ENCODE results near the gene GATAD1.
A peak's percentile ranks its signal among the peaks of the same experiment; 100 is the strongest.
"Not testable (repeated sequence)": the region's sequence is repeated elsewhere in the genome, so short reads cannot be mapped to it uniquely, and the experiment has no call there.

The GATAD1 gene, protein sequence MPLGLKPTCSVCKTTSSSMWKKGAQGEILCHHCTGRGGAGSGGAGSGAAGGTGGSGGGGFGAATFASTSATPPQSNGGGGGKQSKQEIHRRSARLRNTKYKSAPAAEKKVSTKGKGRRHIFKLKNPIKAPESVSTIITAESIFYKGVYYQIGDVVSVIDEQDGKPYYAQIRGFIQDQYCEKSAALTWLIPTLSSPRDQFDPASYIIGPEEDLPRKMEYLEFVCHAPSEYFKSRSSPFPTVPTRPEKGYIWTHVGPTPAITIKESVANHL

GRCh38 chr7:92447345-92448204, at the start of gene GATAD1:
Gene GATAD1, plus strand, starts transcription at chr7:92447482. Its CDS starts 248 bp downstream, at chr7:92447730.
- peak; percentile 97 for DNase-seq (ENCODE audit: low spot score)

DNA sequence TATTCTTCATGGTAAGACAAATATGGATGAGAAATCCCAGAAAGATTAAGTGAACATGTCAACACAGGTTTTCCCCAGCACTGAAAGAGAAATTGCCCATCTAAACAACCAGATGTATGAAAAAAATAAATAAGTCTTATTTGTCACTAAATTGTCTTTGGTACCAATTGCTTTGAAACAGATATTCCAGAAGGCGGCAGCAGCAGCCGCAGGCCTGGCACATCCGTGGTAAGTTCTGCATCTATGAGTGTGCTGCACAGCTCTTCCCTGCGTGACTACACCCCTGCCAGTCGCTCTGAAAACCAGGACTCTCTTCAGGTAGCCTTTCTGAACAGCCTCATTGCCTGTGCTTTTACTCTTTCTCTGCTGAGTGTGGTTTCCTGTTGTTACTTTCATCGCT, 49.7 kb upstream of the GATAD1 start:
- DNase-seq (ENCODE audit: low spot score), result no peak

DNA sequence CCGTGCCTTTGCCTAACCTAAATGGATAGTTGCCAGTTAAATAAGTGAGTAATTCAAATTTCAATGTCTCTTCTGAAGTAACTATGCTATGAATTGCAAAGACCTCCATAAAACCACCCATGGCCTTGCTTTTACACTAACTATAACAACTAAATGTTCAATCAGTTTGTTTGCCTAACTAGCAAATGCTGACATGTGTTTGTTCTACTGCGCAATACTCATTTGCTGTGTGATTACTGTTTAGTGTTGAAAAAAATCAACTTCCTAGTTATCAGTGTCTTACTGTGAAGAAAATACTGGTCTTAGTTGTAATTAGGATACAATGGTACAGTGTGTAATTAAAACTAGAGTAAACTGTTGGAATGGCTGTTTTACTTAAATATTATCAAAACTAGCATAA, 47.3 kb upstream of the GATAD1 start:
- DNase-seq (ENCODE audit: low spot score), result no peak

DNA sequence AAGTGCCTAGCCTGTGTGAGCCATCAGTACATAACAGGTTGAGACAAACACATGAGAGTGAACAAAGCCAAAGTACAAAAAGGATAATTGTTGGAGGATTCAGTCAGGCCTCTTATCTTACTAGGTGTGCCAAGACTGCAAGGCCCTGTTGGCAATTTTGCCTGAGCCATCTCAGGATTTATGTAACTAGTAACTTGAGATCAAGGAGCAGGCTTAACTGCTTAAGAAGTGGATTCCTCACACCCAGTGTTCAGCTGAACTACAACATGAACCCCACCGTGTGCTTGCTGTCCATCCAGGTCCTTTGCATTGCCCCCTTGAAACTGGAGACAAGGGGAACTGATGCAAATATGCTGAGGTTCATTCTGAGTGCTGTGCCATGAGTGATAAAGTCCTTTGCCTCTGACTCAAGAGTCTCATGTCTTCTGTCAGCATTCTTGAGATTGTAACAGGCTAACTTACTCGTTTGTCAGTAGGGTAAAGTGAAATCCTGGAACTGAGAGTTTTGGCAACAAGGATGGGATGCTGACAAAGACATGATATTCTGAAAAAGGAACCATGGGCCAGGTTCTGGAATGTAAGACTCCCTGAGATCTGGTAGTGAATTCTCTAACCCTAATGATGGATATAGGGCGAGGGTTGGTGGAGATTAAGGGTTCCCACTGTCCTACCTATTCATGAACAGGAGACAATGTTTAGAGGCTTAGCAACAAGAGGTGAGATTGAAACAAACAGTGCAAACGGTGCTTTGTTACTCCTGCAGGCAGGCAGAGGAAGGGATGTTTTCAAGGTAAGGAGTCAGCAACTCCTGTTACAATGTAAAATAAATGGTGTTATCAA, 44.1 kb upstream of the GATAD1 start:
- peak; percentile 47 for DNase-seq (ENCODE audit: low spot score)

DNA sequence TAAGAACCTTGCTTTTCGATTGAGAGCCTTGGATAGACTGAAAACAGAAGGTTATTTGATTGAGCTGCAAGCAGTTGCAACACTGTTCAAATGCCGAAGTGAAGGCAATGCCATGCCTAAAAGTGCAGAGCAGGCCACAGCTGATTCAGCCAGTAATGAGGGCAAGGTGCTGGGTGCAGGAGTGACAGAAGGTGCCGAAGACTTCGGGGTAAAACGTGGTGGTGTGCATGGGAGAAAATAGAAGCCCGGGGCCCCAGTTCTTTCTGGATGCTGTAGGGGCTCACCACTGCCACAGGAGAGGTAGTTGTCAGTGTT, 43.6 kb upstream of the GATAD1 start:
- no peak for DNase-seq (ENCODE audit: low spot score)

DNA sequence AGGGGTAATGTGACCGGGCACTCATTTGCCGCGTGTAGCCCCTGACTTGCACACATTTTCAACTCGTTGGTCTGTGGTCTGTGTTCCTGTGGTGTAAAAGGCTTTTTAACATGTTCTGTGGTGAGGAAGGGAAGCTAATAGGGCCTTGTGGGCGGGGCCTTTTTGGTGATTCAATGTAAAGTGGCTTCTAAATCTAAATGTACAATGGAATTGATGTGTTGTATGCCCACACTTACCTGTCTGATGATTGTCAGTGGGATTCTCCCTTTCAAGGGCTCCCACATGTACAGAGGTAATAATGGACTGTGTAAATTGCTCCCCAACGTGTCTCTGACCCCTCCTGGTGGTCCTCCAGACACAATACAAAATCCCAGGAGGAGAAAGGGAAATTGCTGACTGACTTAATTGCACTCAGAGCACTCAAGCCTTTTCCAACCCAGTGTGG, 43.1 kb upstream of the GATAD1 start:
- DNase-seq (ENCODE audit: low spot score), result no peak

- no peak for DNase-seq (ENCODE audit: low spot score)
Observed at GRCh38 chr7:92409357-92409756, 37.9 kb upstream of the GATAD1 start.

- DNase-seq (ENCODE audit: low spot score), result not testable (repeated sequence)
Observed at GRCh38 chr7:92410162-92410561, 37.1 kb upstream of the GATAD1 start.

DNA sequence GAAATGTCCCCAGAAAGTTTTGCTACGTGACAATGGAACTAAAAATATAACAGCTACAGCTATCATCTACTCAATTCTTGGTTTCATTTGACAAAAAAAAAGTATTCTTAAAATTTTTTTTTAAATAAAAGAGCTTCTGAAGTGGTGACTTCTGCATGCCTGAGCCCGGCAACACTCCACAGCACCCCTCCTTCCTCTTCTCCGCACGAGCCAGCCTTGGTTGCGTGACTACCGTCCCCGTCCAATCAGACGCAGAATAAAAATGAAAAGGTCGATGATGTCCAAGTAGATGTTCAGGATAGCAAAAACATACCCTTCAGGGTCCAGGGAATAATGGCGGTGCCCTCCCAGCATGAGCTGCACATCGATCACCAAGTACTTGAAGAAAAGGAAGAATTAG, 34.5 kb upstream of the GATAD1 start:
- peak; percentile 34 for DNase-seq (ENCODE audit: low spot score)

DNA sequence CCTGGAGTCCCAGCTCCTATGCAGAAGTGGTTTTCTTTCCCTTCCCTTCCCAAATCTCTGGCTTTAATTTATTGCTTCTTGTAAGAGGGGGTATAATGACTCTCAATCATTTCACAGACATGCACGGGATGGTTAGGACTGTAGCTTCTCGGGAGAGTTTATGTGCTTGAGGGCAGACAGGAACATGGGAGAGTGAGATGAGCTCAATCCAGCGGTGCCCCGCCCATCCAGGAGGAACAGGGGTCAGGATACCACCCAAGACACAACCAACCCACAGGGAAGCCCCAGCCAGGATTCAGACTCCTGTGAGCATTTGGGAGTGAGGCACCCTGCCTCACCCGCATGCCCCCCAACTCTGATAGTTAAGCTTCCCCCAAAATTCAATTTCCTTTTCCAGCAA, 33.7 kb upstream of the GATAD1 start:
- DNase-seq (ENCODE audit: low spot score), result no peak

- DNase-seq (ENCODE audit: low spot score), result no peak
Observed at GRCh38 chr7:92415225-92415624, 32.1 kb upstream of the GATAD1 start.

GRCh38 chr7:92417913-92418312, 29.4 kb upstream of the GATAD1 start:
- DNase-seq (ENCODE audit: low spot score), result no peak

- DNase-seq (ENCODE audit: low spot score), result no peak
Observed at GRCh38 chr7:92421676-92422435, 25.4 kb upstream of the GATAD1 start.

GRCh38 chr7:92422926-92423325, 24.4 kb upstream of the GATAD1 start:
- DNase-seq (ENCODE audit: low spot score), result no peak

- no peak for DNase-seq (ENCODE audit: low spot score)
Observed at GRCh38 chr7:92423710-92424131, 23.6 kb upstream of the GATAD1 start.

DNA sequence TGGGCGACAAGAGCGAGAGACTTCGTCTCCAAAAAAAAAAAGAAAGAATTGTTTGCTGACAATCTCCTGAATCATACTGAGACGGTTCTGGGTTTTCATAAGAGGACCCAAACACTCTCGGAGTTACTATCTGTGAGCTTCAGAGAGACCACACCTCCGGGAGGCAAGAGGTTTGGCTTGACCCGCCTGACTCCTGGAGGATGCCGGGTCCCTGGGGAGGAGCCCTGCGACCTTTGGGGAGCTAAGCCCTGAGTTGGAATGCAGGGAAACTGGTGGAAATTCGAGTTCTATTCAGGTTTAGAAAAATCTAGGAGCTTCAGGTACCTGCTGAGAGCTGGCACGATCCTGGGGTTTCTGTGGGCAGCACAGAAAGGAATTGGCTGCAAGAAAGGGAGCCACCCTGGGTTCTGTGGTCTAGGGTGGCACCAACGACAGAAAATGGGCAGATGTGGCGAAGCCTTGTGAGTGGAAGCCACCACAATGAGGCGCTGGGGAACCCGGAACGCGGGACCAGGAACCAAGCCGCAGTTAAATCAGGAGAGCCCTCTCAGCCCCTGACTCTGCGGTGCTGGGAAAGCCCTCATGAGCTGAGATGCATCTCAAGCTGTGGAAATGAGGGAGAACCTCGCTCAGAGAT, 21.9 kb upstream of the GATAD1 start:
- no peak for DNase-seq (ENCODE audit: low spot score)

GRCh38 chr7:92427193-92427592, 20.1 kb upstream of the GATAD1 start:
- no peak for DNase-seq (ENCODE audit: low spot score)

DNA sequence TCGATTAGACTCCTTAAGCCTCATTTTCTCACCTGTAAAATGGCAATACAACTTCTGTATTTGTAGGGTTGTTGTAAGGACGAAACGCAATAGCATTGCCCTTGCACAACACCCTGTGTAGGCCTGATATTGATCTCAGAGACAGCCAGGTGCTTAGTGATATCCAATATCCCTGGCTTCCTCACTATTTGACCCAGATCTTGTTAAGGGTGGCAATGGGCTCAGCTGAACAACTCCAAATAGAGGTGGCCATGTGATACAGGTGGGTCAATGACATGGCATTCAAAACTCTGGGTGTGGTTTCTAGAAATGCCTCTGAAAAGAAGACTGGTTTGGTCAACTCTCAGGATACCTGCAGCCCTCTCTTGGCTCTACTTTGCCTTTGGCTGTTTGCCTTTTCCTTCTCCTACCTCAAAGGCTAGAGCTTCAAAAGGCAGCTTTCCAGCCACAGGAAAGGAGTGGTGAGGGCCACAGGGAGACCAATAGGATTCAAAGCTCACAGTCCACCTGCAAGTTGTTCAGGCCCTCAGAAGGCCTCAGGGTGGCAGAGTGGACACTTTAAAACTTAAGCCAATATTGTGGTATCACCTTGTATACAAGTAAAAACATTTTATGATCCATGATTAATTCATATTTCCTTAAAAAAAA, 14.9 kb upstream of the GATAD1 start:
- no peak for DNase-seq (ENCODE audit: low spot score)

DNA sequence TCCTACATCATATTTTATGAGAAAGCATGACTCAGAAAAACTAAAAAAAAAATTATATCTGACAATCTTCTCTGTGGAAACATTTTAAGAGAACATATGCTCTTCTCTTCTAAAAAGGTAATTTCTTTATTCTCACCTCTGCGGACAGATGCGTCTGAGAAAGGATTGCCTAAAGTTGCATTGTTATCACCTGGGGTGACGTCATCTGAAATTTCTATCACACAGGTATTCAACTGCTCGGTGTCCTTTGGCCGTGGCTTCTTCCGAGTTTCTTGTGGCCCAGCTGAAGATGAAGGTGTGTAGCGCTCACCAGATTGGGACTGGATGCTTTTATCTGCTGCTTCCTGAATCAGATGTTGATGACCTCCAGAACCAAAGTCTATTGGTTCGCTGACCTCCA, 14.3 kb upstream of the GATAD1 start:
- DNase-seq (ENCODE audit: low spot score), result no peak

- no peak for DNase-seq (ENCODE audit: low spot score)
Observed at GRCh38 chr7:92435542-92435941, 11.7 kb upstream of the GATAD1 start.

All from AG08395 (cell line).